PC-9 (cell line): ENCODE data around the gene PGK1.

Source experiments
- EZH2 ChIP-seq: fragments of 200-600 bp; sonication (generic); IDR thresholded peaks from 2 replicates; pipeline ENCODE4 v1.8.0; 2017; ENCODE audit warnings: antibody characterized with exemption, low read depth
- TF ChIP-seq, protein P1 (sequence below): fragments of 200-600 bp; sonication (generic); conservative IDR thresholded peaks from 2 replicates; pipeline ENCODE4 v1.6.1; 2017; ENCODE audit warnings: mixed run types, antibody characterized with exemption, mild to moderate bottlenecking, moderate library complexity

DNA sequence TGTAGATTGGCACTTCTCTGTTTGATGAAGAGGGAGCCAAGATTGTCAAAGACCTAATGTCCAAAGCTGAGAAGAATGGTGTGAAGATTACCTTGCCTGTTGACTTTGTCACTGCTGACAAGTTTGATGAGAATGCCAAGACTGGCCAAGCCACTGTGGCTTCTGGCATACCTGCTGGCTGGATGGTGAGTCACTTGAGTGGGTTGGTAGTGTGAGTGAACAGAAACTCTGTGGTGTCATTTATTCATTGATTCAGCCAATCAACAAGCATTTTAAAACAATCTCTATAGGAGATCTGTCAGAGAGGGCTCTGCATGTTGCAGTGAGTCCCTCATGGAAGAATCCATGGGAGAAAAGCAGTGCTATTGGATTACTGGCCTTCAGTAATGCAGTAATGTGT, 19.1 kb downstream of the PGK1 start:
- TF ChIP-seq EZH2: no peak
- TF ChIP-seq, protein P1, sequence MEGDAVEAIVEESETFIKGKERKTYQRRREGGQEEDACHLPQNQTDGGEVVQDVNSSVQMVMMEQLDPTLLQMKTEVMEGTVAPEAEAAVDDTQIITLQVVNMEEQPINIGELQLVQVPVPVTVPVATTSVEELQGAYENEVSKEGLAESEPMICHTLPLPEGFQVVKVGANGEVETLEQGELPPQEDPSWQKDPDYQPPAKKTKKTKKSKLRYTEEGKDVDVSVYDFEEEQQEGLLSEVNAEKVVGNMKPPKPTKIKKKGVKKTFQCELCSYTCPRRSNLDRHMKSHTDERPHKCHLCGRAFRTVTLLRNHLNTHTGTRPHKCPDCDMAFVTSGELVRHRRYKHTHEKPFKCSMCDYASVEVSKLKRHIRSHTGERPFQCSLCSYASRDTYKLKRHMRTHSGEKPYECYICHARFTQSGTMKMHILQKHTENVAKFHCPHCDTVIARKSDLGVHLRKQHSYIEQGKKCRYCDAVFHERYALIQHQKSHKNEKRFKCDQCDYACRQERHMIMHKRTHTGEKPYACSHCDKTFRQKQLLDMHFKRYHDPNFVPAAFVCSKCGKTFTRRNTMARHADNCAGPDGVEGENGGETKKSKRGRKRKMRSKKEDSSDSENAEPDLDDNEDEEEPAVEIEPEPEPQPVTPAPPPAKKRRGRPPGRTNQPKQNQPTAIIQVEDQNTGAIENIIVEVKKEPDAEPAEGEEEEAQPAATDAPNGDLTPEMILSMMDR: no peak
